Spleen (tissue), 11 donors: Measurements from ENCODE around the gene MAFF. TPM values are rescaled to one million over a fixed set of nuclear protein-coding genes. Genes with fewer than 3 reads are reported as not detected.
A peak's percentile ranks its signal among the peaks of the same experiment; 100 is the strongest.

Experiments
- DNase-seq: peaks from one replicate; pipeline ENCODE4 v3.0.0-alpha.2; 2020
- H3K27ac ChIP-seq, 8 donors: fragments of 200-600 bp; sonication (generic) in 7 of 8; 1 replicate in 4 of 8; 2 replicates in 4 of 8; pipeline versions ENCODE4 v1.5.0 to v1.8.0; 2016 to 2021; ENCODE audit warnings: inconsistent platforms in 4 of 8, mild to moderate bottlenecking in 4 of 8, moderate library complexity in 1 of 8
- H3K27me3 ChIP-seq, 7 donors: fragments of 200-600 bp; sonication (generic) in 6 of 7; replicated peaks in 1 of 7; 1 replicate in 4 of 7; 2 replicates in 3 of 7; pipeline versions ENCODE4 v1.5.0 to v1.8.0; 2016 to 2021; ENCODE audit warnings: inconsistent platforms in 3 of 7, mild to moderate bottlenecking in 1 of 7
- H3K36me3 ChIP-seq, 6 donors: fragments of 200-600 bp; sonication (generic) in 5 of 6; 1 replicate in 4 of 6; 2 replicates in 2 of 6; pipeline versions ENCODE4 v1.5.0 to v1.8.0; 2016 to 2021; ENCODE audit warnings: inconsistent platforms in 2 of 6
- H3K4me1 ChIP-seq, 6 donors: fragments of 200-600 bp; sonication (generic) in 5 of 6; 1 replicate in 3 of 6; 2 replicates in 3 of 6; pipeline versions ENCODE4 v1.5.0 to v1.8.0; 2016 to 2021; ENCODE audit warnings: inconsistent platforms in 3 of 6
- H3K4me3 ChIP-seq, 8 donors: fragments of 200-600 bp; sonication (generic) in 7 of 8; 1 replicate in 4 of 8; 2 replicates in 4 of 8; pipeline versions ENCODE4 v1.5.0 to v1.8.0; 2016 to 2021; ENCODE audit warnings: inconsistent platforms in 4 of 8, mild to moderate bottlenecking in 4 of 8, moderate library complexity in 2 of 8
- H3K9me3 ChIP-seq, 8 donors: fragments of 200-600 bp; sonication (generic) in 7 of 8; 1 replicate in 4 of 8; 2 replicates in 4 of 8; pipeline versions ENCODE4 v1.5.0 to v1.8.0; 2016 to 2021; ENCODE audit warnings: inconsistent platforms in 4 of 8
- POLR2A ChIP-seq, 3 donors: fragments of 450-650 bp; IDR thresholded peaks; one replicate each; pipeline ENCODE4 v1.5.1; 2017; ENCODE audit warnings: antibody characterized with exemption in 3 of 3, mild to moderate bottlenecking in 1 of 3
- POLR2AphosphoS5 ChIP-seq, 3 donors: sonication (generic); formaldehyde crosslinking; IDR thresholded peaks; one replicate each; pipeline ENCODE4 v1.5.1; 2017; ENCODE audit warnings: antibody characterized with exemption in 3 of 3
- WGBS, 5 donors: extraction: QIAGEN DNeasy Blood & Tissue Kit in 3 of 5; methylation state at CpG; one replicate each; pipeline versions ENCODE4 v1.1.5 to v1.1.7; 2013 to 2018; 5-methylcytosine and 5-hydroxymethylcytosine counted together
- intact Hi-C: fragments of 100-400 bp; cut with DNase I; formaldehyde crosslinking; loops from one replicate; pipeline ENCODE4 v1.15.0; 2023; ENCODE audit warnings: low total_unique reads
- polyA plus RNA-seq, 3 donors: library from polyadenylated mRNA; stranded (reverse); fragments of 200-250 nt; gene quantifications; one replicate each; pipeline ENCODE4 v1.2.1, GENCODE V29; 2013
- total RNA-seq, 7 donors: library from RNA; depleted of rRNA in 3 of 7; stranded (reverse); fragments of >200 nt in 3 of 7; fragmentation: NEBNext Ultra II Directional in 4 of 7; extraction: Animal tissue kit (Norgen Biotek cat#: 25700) in 4 of 7; gene quantifications; one replicate each; pipeline versions ENCODE4 v1.1.0 to v1.2.1, GENCODE V29; 2016 to 2021
- TF ChIP-seq, protein P1 (sequence below), 11 experiments: fragments of 200-600 bp in 7 of 11; fragments of 450-650 bp in 4 of 11; sonication (generic) in 4 of 11; IDR thresholded peaks in 8 of 11; conservative IDR thresholded peaks in 3 of 11; 1 replicate in 7 of 11; 2 replicates in 4 of 11; pipeline versions ENCODE4 v1.4.0 to v1.8.0; 2016 to 2021; ENCODE audit warnings: antibody characterized with exemption in 11 of 11, inconsistent platforms in 4 of 11, mild to moderate bottlenecking in 1 of 11
- donor health status: healthy with polysubstance abuse.
- donor health status: DM: no; HTN: no; CAD: no; lungs with moderate emphysema.
- donor health status: DM: no; HTN: no; CAD: no.
- donor health status: Bipolar disorder and iron deficiency.
- donor health status: healthy.
- donor health status: DM: no; HTN: no; CAD: no.
- donor health status: DM: yes; HTN: yes; CAD: no.

Gene MAFF
- total and polyA plus RNA-seq, 10 donors, result 2.1 to 32.4 (median 8.6) TPM

DNA sequence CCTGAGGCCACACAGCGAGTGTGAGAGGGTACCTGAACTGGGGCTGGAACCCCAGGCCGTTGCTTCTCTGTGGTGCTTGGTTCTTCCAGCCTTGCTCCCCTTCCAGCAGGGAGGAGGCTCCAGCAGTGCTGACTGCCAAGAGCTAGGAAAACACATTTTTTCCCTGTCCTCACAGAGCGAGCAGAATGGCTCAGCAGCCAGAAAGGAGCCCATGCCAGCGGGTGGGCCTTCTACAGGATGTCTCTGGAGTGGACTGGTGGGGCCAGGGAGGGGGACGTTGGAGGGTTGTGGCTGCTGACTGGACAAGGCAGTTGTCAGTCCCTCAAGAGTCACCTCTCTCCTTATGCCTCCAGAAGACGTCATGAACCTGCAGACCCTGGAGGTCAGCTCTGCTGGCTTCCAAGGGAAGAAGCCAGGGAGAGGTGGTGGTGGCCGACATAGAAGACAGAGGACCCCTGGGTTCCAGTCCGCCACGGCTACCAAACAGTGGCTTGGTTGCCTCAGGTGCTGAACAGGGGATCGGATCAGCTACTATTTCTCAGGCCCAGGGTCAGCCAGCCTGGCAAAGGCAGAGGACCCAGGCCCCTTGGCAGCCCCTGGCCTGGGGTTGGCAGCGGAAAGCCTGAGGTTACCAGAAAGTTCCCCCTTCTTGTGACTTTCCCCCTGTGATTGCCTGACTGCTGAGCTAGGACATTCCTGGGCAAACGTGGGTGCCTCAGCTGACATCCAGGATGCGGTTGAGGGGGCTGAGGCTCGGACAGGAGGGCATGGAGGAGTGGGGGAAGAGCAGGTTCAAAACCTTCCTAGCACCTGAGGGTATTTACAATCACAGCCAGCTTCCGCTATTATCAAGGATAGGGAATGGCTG is 3.7 kb downstream of the MAFF start:
- no peaks in the 10 kb centered on the region for H3K27me3 ChIP-seq
- intact Hi-C loops, result no loop called here
- peaks cover 8 to 54% (median 36%) of the 10 kb centered on the region in 6 donors for H3K4me1 ChIP-seq
- TF ChIP-seq POLR2AphosphoS5 (IDR thresholded peaks at IDR 0.05) (no peak), POLR2A (IDR thresholded peaks at IDR 0.05) (no peak)
- TF ChIP-seq, protein P1, sequence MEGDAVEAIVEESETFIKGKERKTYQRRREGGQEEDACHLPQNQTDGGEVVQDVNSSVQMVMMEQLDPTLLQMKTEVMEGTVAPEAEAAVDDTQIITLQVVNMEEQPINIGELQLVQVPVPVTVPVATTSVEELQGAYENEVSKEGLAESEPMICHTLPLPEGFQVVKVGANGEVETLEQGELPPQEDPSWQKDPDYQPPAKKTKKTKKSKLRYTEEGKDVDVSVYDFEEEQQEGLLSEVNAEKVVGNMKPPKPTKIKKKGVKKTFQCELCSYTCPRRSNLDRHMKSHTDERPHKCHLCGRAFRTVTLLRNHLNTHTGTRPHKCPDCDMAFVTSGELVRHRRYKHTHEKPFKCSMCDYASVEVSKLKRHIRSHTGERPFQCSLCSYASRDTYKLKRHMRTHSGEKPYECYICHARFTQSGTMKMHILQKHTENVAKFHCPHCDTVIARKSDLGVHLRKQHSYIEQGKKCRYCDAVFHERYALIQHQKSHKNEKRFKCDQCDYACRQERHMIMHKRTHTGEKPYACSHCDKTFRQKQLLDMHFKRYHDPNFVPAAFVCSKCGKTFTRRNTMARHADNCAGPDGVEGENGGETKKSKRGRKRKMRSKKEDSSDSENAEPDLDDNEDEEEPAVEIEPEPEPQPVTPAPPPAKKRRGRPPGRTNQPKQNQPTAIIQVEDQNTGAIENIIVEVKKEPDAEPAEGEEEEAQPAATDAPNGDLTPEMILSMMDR (IDR thresholded peaks at IDR 0.05 in 8 of 11, conservative IDR thresholded peaks at IDR 0.05 in 3 of 11), result no peak
- no peaks in the 10 kb centered on the region for H3K9me3 ChIP-seq
- no peaks in the 10 kb centered on the region for H3K36me3 ChIP-seq
- 74 to 85% (median 80%) methylated on average over 14 to 15 of the region's 15 CpGs for WGBS, 5 donors
- no peak overlapping the region for H3K4me3 ChIP-seq
- H3K27ac ChIP-seq, result peak overlapping the region in 4 of 8 donors; percentile 12 to 96 (median 56)
- DNase-seq, result no peak

DNA sequence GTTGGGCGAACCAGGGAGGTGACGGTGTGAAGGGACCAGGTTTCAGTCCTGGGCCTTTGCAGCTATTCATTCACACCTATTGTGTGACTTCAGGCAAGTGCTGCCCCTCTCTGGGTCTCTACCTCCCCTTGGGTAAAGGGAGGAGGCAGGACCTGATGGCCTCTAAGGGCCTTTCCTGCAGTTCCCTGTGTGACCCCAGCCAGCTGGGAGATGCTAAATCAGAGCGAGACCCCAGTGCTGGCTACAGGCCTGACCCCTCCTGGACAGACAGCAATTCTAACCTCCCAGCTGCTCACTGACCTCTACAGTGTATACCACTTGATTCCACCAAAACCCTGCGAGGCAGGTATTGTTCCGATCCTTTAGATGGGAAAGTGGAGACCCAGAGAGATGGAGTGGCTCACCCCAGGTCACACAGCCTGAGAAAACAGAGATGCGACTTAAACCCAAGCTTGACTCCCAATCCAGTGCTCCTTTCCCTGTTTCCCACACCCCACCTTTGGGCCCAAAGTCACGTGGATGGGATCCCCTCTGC is 6.2 kb downstream of the MAFF start:
- TF ChIP-seq POLR2A (IDR thresholded peaks at IDR 0.05) (no peak), POLR2AphosphoS5 (IDR thresholded peaks at IDR 0.05) (no peak)
- TF ChIP-seq, protein P1 (IDR thresholded peaks at IDR 0.05 in 8 of 11, conservative IDR thresholded peaks at IDR 0.05 in 3 of 11), result no peak
- no peak overlapping the region for H3K4me3 ChIP-seq
- no peak for DNase-seq
- H3K4me1 ChIP-seq, result peaks cover 8 to 42% (median 29%) of the 10 kb centered on the region in 6 donors
- H3K27ac ChIP-seq, result no peak overlapping the region
- no peaks in the 10 kb centered on the region for H3K9me3 ChIP-seq
- no peaks in the 10 kb centered on the region for H3K36me3 ChIP-seq
- no peaks in the 10 kb centered on the region for H3K27me3 ChIP-seq
- 85 to 98% (median 95%) methylated on average over 5 to 7 of the region's 7 CpGs for WGBS, 5 donors
- intact Hi-C loops, result no loop called here

DNA sequence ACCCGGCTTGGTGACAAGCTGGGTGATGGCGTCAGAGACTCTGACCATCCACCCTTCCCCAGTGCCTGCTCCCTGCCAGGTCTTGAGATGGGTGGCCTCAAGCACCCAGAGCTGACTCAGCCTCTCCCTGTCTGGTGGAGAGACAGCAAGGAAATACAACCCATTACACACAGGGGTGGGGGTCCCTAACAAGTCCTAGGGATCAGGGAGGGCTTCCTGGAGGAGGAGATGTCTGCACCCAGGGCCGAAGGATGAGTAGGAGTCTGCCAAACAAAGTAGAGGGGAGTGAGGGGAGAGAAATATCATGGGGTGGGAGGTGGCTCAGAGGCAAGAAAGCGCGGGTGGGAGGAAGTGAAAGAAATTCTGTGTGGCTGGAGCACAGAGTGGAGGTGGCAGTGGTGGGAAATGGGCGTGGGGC is 6.8 kb downstream of the MAFF start:
- peaks cover 8 to 42% (median 27%) of the 10 kb centered on the region in 6 donors for H3K4me1 ChIP-seq
- no peaks in the 10 kb centered on the region for H3K27me3 ChIP-seq
- H3K9me3 ChIP-seq, result no peaks in the 10 kb centered on the region
- intact Hi-C loops, result no loop called here
- TF ChIP-seq, protein P1 (IDR thresholded peaks at IDR 0.05 in 8 of 11, conservative IDR thresholded peaks at IDR 0.05 in 3 of 11), result no peak
- TF ChIP-seq POLR2AphosphoS5 (IDR thresholded peaks at IDR 0.05) (no peak), POLR2A (IDR thresholded peaks at IDR 0.05) (no peak)
- DNase-seq, result no peak
- no peaks in the 10 kb centered on the region for H3K36me3 ChIP-seq
- H3K27ac ChIP-seq, result no peak overlapping the region
- WGBS, 5 donors, result 54 to 71% (median 58%) methylated on average over 5 to 6 of the region's 6 CpGs
- no peak overlapping the region for H3K4me3 ChIP-seq

DNA sequence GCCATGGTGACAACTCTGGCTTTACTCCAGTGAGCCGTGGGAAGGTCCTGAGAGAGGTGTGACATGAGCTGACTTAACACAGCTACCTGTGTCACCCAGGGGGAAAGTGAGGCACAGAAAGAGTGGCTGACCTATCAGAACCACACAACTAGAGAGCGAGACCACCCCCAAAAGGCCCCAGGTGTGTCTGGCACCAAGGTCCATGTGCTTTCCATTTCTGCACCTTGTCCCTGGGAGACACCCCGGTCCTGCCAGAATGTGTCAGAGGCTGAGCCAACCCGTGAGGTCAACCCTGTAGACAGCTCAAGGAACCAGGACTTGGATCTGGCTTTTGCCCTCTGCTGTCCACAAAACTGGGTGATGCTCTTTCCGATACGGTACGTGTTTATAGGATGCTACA is 9.8 kb downstream of the MAFF start:
- WGBS, 5 donors, result 94 to 96% (median 96%) methylated on average over 7 of the region's 7 CpGs
- intact Hi-C loops, result no loop called here
- H3K27ac ChIP-seq, result no peak overlapping the region

More for the DNA sequence above, 9.8 kb downstream of the MAFF start:
- Histone ChIP-seq H3K36me3 (no peaks in the 10 kb centered on the region), H3K4me3 (no peak overlapping the region), H3K27me3 (peaks cover 0 to 8% (median 0%) of the 10 kb centered on the region in 7 donors), H3K4me1 (peaks cover 0 to 39% (median 22%) of the 10 kb centered on the region in 6 donors), H3K9me3 (no peaks in the 10 kb centered on the region)
- DNase-seq, result no peak
- no peak for TF ChIP-seq POLR2A (IDR thresholded peaks at IDR 0.05)
- TF ChIP-seq POLR2AphosphoS5 (IDR thresholded peaks at IDR 0.05), result no peak
- TF ChIP-seq, protein P1 (IDR thresholded peaks at IDR 0.05 in 8 of 11, conservative IDR thresholded peaks at IDR 0.05 in 3 of 11), result no peak
